ENCODE results near the gene WWOX. TPM values are rescaled to one million over a fixed set of nuclear protein-coding genes. Genes with fewer than 3 reads are reported as not detected.

The WWOX gene
- polyA plus RNA-seq, 1 donor from 2014 or later = 25.6 TPM

GRCh38 chr16:78980825-78981224 is 881.4 kb downstream of the WWOX start:
- Histone ChIP-seq H3F3A (ENCODE audit: insufficient read depth, low read length, poor library complexity, severe bottlenecking) (no peaks in the 10 kb centered on the region), H3K9me2 (ENCODE audit: insufficient read depth, low read length) (no peaks in the 10 kb centered on the region), H3K36me3 (ENCODE audit: insufficient read depth, low read length) (no peaks in the 10 kb centered on the region), H3K27ac (ENCODE audit: low read length) (no peak overlapping the region), H2AFZ (ENCODE audit: low read depth, low read length) (no peak overlapping the region), H3K4me2 (ENCODE audit: low read length) (no peak overlapping the region), H4K20me1 (ENCODE audit: insufficient read depth) (no peaks in the 10 kb centered on the region), H3K79me2 (replicated peaks; ENCODE audit: insufficient read depth, low read length) (no peaks in the 10 kb centered on the region), H3K4me3 (ENCODE audit: low read length) (no peak overlapping the region), H3K9ac (ENCODE audit: low read length) (no peak overlapping the region), H3K27me3 (ENCODE audit: insufficient read depth, low read depth, low read length) (no peaks in the 10 kb centered on the region), H3K9me3 (ENCODE audit: low read length) (no peaks in the 10 kb centered on the region)
- TF ChIP-seq RAD21 (conservative IDR thresholded peaks at IDR 0.05) = no peak
- TF ChIP-seq CTCF (IDR thresholded peaks at IDR 0.05; ENCODE audit: poor library complexity, severe bottlenecking) = no peak

GRCh38 chr16:78982096-78982744 is 882.8 kb downstream of the WWOX start:
- H3K4me2 ChIP-seq (ENCODE audit: low read length) = peak overlapping the region; percentile 42
- no peak overlapping the region for H3K4me3 ChIP-seq (ENCODE audit: low read length)
- H3K9me3 ChIP-seq (ENCODE audit: low read length) = no peaks in the 10 kb centered on the region
- no peaks in the 10 kb centered on the region for H3K79me2 ChIP-seq (replicated peaks; ENCODE audit: insufficient read depth, low read length)
- TF ChIP-seq REST (IDR thresholded peaks at IDR 0.05; ENCODE audit: borderline replicate concordance) = no peak
- no peak for TF ChIP-seq TAF1 (IDR thresholded peaks at IDR 0.05; ENCODE audit: low read depth)
- TF ChIP-seq POLR2AphosphoS5 (IDR thresholded peaks at IDR 0.05) = peak; percentile 73
- TF ChIP-seq EZH2 (IDR thresholded peaks at IDR 0.05; ENCODE audit: borderline replicate concordance, insufficient read depth, low read length, poor library complexity, severe bottlenecking) = no peak
- no peak for TF ChIP-seq RAD21 (conservative IDR thresholded peaks at IDR 0.05)
- TF ChIP-seq EP300 (conservative IDR thresholded peaks at IDR 0.05; ENCODE audit: poor library complexity, severe bottlenecking) = peak; percentile 61
- no peak for TF ChIP-seq MXI1 (conservative IDR thresholded peaks at IDR 0.05; ENCODE audit: poor library complexity, severe bottlenecking)
- H2AFZ ChIP-seq (ENCODE audit: low read depth, low read length) = no peak overlapping the region
- H3K9me2 ChIP-seq (ENCODE audit: insufficient read depth, low read length) = no peaks in the 10 kb centered on the region
- no peaks in the 10 kb centered on the region for H3F3A ChIP-seq (ENCODE audit: insufficient read depth, low read length, poor library complexity, severe bottlenecking)
- no peaks in the 10 kb centered on the region for H3K27me3 ChIP-seq (ENCODE audit: insufficient read depth, low read depth, low read length)
- no peaks in the 10 kb centered on the region for H4K20me1 ChIP-seq (ENCODE audit: insufficient read depth)
- peak overlapping the region; percentile 42 for H3K27ac ChIP-seq (ENCODE audit: low read length)
- no peak overlapping the region for H3K9ac ChIP-seq (ENCODE audit: low read length)
- no peaks in the 10 kb centered on the region for H3K36me3 ChIP-seq (ENCODE audit: insufficient read depth, low read length)

- Histone ChIP-seq H3K4me3 (ENCODE audit: low read length) (no peak overlapping the region), H3K79me2 (replicated peaks; ENCODE audit: insufficient read depth, low read length) (no peaks in the 10 kb centered on the region), H3K27me3 (ENCODE audit: insufficient read depth, low read depth, low read length) (no peaks in the 10 kb centered on the region), H3K4me2 (ENCODE audit: low read length) (no peak overlapping the region), H3F3A (ENCODE audit: insufficient read depth, low read length, poor library complexity, severe bottlenecking) (no peaks in the 10 kb centered on the region), H4K20me1 (ENCODE audit: insufficient read depth) (no peaks in the 10 kb centered on the region), H3K9me2 (ENCODE audit: insufficient read depth, low read length) (no peaks in the 10 kb centered on the region), H3K9me3 (ENCODE audit: low read length) (no peaks in the 10 kb centered on the region), H3K36me3 (ENCODE audit: insufficient read depth, low read length) (no peaks in the 10 kb centered on the region), H2AFZ (ENCODE audit: low read depth, low read length) (no peak overlapping the region), H3K9ac (ENCODE audit: low read length) (no peak overlapping the region), H3K27ac (ENCODE audit: low read length) (no peak overlapping the region)
- no peak for TF ChIP-seq CTCF (IDR thresholded peaks at IDR 0.05; ENCODE audit: poor library complexity, severe bottlenecking)
- TF ChIP-seq EP300 (conservative IDR thresholded peaks at IDR 0.05; ENCODE audit: poor library complexity, severe bottlenecking) = no peak
- no peak for TF ChIP-seq REST (IDR thresholded peaks at IDR 0.05; ENCODE audit: borderline replicate concordance)
- no peak for TF ChIP-seq POLR2AphosphoS5 (IDR thresholded peaks at IDR 0.05)
- no peak for TF ChIP-seq MXI1 (conservative IDR thresholded peaks at IDR 0.05; ENCODE audit: poor library complexity, severe bottlenecking)
- no peak for TF ChIP-seq EZH2 (IDR thresholded peaks at IDR 0.05; ENCODE audit: borderline replicate concordance, insufficient read depth, low read length, poor library complexity, severe bottlenecking)
- TF ChIP-seq TAF1 (IDR thresholded peaks at IDR 0.05; ENCODE audit: low read depth) = no peak
- TF ChIP-seq SMC3 (conservative IDR thresholded peaks at IDR 0.05; ENCODE audit: poor library complexity) = no peak
- no peak for TF ChIP-seq RAD21 (conservative IDR thresholded peaks at IDR 0.05)
These were observed 884.9 kb downstream of the WWOX start for GRCh38 chr16:78984324-78984723.

Measured in neural cell (in vitro differentiated cells).